22Rv1 (cell line): ENCODE data around the gene SLC35F3.

Source experiments
- H3K27ac ChIP-seq: fragments of 450-650 bp; 2 replicates; pipeline ENCODE4 v1.5.1; 2017
- CTCF ChIP-seq: fragments of 450-650 bp; IDR thresholded peaks from 2 replicates; pipeline ENCODE4 v1.5.1; 2017; ENCODE audit warnings: mild to moderate bottlenecking
- ZFX ChIP-seq: fragments of 450-650 bp; IDR thresholded peaks from 2 replicates; pipeline ENCODE4 v1.6.1; 2017; ENCODE audit warnings: antibody characterized with exemption, borderline replicate concordance

The SLC35F3 gene

GRCh38 chr1:234065794-234066447 lies 161.4 kb downstream of the SLC35F3 start:
- H3K27ac ChIP-seq, result no peak overlapping the region
- TF ChIP-seq CTCF (peak; percentile 98), ZFX (no peak)

DNA sequence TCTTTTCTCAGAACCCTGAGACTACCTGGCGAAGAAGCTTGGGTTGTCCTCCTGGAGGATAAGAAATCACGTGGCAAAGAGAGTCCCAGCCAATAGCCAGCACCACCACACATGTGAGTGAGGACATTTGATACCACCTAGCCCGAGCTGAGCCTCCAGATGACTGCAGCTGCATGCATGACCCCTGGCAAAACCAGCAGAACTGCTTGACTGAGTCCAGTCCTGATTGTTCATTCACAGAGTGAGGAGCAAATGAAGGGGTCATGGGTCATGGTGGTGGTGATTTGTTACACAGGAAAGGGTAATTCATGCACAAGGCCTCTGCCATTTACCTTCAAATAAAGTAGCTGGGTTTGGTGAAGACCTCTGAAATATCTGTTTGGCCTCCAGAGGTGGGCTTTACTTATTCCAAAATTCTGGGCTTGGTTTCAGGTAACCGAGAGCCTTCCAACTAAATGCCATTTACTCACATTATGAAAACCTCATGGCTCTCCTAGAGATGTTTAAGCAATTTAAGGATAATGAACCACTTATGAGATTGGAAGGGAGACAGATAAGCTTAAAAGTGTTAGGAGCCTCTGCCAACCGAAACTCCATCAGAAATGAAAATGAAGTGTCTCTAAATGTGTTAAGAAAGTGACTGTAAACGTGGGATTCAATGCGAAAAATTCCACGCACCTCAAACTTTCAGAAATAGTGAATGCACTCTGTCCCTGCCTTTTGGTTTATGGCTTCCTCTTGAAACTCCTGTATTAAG lies 163.3 kb downstream of the SLC35F3 start:
- no peak for TF ChIP-seq CTCF
- no peak for TF ChIP-seq ZFX
- H3K27ac ChIP-seq, result no peak overlapping the region

DNA sequence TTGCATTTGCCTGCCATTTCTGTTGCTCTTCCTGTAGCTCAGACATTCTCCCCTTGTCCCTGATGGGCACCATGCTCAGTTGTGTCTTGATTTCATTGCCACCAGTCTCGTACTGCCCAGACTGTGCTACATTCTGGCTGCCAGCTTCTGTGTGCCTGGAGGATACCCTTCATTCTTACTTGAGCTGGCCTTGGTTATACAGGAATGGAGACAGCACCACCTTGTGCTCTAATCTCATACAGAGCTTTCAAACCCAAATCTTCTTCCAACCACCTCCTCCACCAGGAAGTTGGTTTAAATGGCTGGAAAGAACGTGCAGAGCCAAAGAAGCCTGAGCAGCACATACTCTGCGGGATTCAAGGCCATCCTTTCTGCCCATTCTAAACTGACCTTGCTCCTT lies 165.3 kb downstream of the SLC35F3 start:
- no peak overlapping the region for H3K27ac ChIP-seq
- TF ChIP-seq ZFX (no peak), CTCF (peak; percentile 41; the same call in 1 of the 2 replicates)

DNA sequence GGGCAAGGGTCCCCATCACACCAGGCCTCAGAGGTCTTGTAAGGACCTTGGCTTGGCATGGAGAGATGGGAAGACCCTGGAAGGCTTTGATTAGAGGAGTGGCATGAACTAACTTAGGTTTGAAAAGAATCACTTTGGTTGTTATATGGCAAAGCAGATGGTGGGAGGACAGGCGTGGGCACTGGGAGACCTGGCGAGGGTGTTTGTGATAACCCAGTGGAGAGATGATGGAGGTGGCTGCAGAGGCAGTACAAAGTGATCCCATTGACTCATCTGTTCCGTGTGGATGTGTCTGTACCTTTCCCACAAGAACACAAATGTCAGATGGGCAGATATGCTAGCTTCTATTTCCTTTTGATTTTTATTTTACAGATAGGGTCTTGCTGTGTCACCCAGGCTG lies 168.3 kb downstream of the SLC35F3 start:
- no peak overlapping the region for H3K27ac ChIP-seq
- TF ChIP-seq CTCF, result no peak
- no peak for TF ChIP-seq ZFX

- TF ChIP-seq ZFX, result no peak
- no peak for TF ChIP-seq CTCF
- no peak overlapping the region for H3K27ac ChIP-seq
Measured at GRCh38 chr1:234078143-234078542, 173.7 kb downstream of the SLC35F3 start.

GRCh38 chr1:234079896-234080295 lies 175.4 kb downstream of the SLC35F3 start:
- TF ChIP-seq CTCF (no peak), ZFX (no peak)
- H3K27ac ChIP-seq, result no peak overlapping the region

- TF ChIP-seq CTCF (no peak), ZFX (no peak)
- no peak overlapping the region for H3K27ac ChIP-seq
Measured at GRCh38 chr1:234083460-234083859, 179.0 kb downstream of the SLC35F3 start.
